Upper lobe of left lung (tissue), 6 donors: ENCODE measurements around the gene UPK1B. TPM values are rescaled to one million over a fixed set of nuclear protein-coding genes. Genes with fewer than 3 reads are reported as not detected.

Experiments
- ATAC-seq, 2 donors: fragments of 200-7000 bp; cut with Tn5 transposase; one replicate each; pipeline ENCODE4 v1.9.1; 2022; ENCODE audit warnings: mild to moderate bottlenecking in 2 of 2, moderate library complexity in 2 of 2; ENCODE audit not compliant: low FRiP score in 2 of 2
- DNase-seq, 2 donors: peaks; one replicate each; pipeline ENCODE4 v3.0.0-alpha.2; 2019 to 2020
- H3K27ac ChIP-seq, 4 donors: fragments of 200-600 bp; sonication (generic); one replicate each; pipeline ENCODE4 v1.5.1; 2016 to 2019
- H3K27me3 ChIP-seq, 4 donors: fragments of 200-600 bp; sonication (generic); one replicate each; pipeline ENCODE4 v1.5.1; 2017 to 2019
- H3K36me3 ChIP-seq, 4 donors: fragments of 200-600 bp; sonication (generic); one replicate each; pipeline ENCODE4 v1.5.1; 2016 to 2019
- H3K4me1 ChIP-seq, 4 donors: fragments of 200-600 bp; sonication (generic); one replicate each; pipeline ENCODE4 v1.5.1; 2018 to 2019
- H3K4me3 ChIP-seq, 4 donors: fragments of 200-600 bp; sonication (generic); one replicate each; pipeline ENCODE4 v1.5.1; 2017 to 2019; ENCODE audit warnings: mild to moderate bottlenecking in 2 of 4, moderate library complexity in 1 of 4
- H3K9me3 ChIP-seq, 4 donors: fragments of 200-600 bp; sonication (generic); one replicate each; pipeline ENCODE4 v1.5.1; 2018 to 2019
- EP300 ChIP-seq, 4 donors: sonication (generic); formaldehyde crosslinking; IDR thresholded peaks; one replicate each; pipeline ENCODE4 v1.5.1; 2017; ENCODE audit warnings: antibody characterized with exemption in 4 of 4, control low read depth in 2 of 4
- POLR2A ChIP-seq, 4 donors: fragments of 450-650 bp; IDR thresholded peaks; one replicate each; pipeline ENCODE4 v1.5.1; 2016 to 2017; ENCODE audit warnings: antibody characterized with exemption in 4 of 4, mild to moderate bottlenecking in 2 of 4
- POLR2AphosphoS5 ChIP-seq, 2 donors: sonication (generic); formaldehyde crosslinking; IDR thresholded peaks; one replicate each; pipeline ENCODE4 v1.5.1; 2017; ENCODE audit warnings: antibody characterized with exemption in 2 of 2
- WGBS, 2 donors: methylation state at CpG; one replicate each; pipeline ENCODE4 v1.1.5; 2017 to 2018; 5-methylcytosine and 5-hydroxymethylcytosine counted together
- total RNA-seq, 6 donors: library from RNA; depleted of rRNA in 4 of 6; stranded (reverse); fragments of >200 nt in 4 of 6; gene quantifications; one replicate each; pipeline versions ENCODE4 v1.1.0 to v1.2.1, GENCODE V29; 2016 to 2021
- TF ChIP-seq, protein P1 (sequence below), 6 experiments: fragments of 450-650 bp in 4 of 6; fragments of 200-600 bp in 2 of 6; sonication (generic) in 2 of 6; IDR thresholded peaks; one replicate each; pipeline ENCODE4 v1.5.1; 2016 to 2019; ENCODE audit warnings: antibody characterized with exemption in 6 of 6
- donor health status: DM: no; HTN: no; CAD: no; lungs with moderate emphysema.
- donor health status: DM: no; HTN: yes; CAD: no; lungs with severe emphysema.

UPK1B gene
- total RNA-seq, 6 donors from 2014 or later, result 0.57 TPM; not detected in 5

DNA sequence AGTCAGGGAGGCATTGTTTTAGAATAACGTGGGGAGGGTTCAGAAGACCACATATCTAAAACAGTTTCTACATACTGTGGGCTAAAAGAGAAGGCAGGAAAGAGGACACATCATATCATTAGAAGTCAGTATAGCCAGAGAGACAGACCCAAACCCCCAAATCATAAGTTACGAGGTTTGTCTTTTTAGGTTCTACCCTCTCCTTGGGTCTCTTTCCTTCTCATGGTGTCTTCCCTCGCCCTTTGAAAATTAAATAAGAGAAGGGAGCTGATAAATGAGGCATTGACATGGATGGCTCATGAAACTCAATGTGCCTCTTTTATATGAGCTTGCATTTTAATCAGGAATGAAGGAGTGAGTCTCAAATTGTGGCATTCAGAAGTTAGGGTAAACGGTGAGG is 3.4 kb downstream of the UPK1B start:
- ATAC-seq, result no peak
- 70 to 78% methylated on average over 4 of the region's 4 CpGs for WGBS, 2 donors
- TF ChIP-seq, protein P1, sequence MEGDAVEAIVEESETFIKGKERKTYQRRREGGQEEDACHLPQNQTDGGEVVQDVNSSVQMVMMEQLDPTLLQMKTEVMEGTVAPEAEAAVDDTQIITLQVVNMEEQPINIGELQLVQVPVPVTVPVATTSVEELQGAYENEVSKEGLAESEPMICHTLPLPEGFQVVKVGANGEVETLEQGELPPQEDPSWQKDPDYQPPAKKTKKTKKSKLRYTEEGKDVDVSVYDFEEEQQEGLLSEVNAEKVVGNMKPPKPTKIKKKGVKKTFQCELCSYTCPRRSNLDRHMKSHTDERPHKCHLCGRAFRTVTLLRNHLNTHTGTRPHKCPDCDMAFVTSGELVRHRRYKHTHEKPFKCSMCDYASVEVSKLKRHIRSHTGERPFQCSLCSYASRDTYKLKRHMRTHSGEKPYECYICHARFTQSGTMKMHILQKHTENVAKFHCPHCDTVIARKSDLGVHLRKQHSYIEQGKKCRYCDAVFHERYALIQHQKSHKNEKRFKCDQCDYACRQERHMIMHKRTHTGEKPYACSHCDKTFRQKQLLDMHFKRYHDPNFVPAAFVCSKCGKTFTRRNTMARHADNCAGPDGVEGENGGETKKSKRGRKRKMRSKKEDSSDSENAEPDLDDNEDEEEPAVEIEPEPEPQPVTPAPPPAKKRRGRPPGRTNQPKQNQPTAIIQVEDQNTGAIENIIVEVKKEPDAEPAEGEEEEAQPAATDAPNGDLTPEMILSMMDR (IDR thresholded peaks at IDR 0.05), result no peak
- TF ChIP-seq POLR2AphosphoS5 (IDR thresholded peaks at IDR 0.05) (no peak), EP300 (IDR thresholded peaks at IDR 0.05) (no peak), POLR2A (IDR thresholded peaks at IDR 0.05) (no peak)

DNA sequence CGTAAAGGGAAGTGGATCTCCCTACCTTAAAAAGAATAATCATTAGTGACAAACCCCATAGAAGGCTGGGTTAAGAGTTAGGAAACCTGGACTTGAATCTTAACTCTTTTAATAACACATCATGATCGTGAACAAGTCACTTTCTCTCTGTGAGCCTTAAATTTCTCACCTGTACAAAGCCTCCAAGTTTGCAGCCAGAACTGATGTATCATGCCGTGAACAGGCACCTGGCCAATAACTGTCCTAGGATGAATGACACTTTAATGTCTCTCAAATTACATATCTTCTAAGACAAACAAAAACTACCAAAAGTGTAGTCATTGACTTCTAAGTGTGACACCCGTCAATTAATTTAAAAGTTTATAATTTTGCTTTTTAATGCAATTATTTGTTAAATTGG is 3.9 kb downstream of the UPK1B start:
- Histone ChIP-seq H3K36me3 (no peaks in the 10 kb centered on the region), H3K27me3 (no peaks in the 10 kb centered on the region), H3K9me3 (no peaks in the 10 kb centered on the region), H3K27ac (no peak overlapping the region), H3K4me1 (no peaks in the 10 kb centered on the region), H3K4me3 (no peak overlapping the region)
- DNase-seq, result no peak
- no peak for TF ChIP-seq EP300 (IDR thresholded peaks at IDR 0.05)
- TF ChIP-seq POLR2AphosphoS5 (IDR thresholded peaks at IDR 0.05), result no peak
- TF ChIP-seq, protein P1 (IDR thresholded peaks at IDR 0.05), result no peak
- no peak for TF ChIP-seq POLR2A (IDR thresholded peaks at IDR 0.05)
- WGBS, 2 donors, result 78 to 79% methylated on average over 4 of the region's 4 CpGs
- no peak for ATAC-seq

More for the DNA sequence above, 3.4 kb downstream of the UPK1B start:
- H3K27ac ChIP-seq, result no peak overlapping the region
- no peaks in the 10 kb centered on the region for H3K4me1 ChIP-seq
- no peak overlapping the region for H3K4me3 ChIP-seq
- no peak for DNase-seq
- no peaks in the 10 kb centered on the region for H3K36me3 ChIP-seq
- no peaks in the 10 kb centered on the region for H3K9me3 ChIP-seq
- H3K27me3 ChIP-seq, result no peaks in the 10 kb centered on the region

DNA sequence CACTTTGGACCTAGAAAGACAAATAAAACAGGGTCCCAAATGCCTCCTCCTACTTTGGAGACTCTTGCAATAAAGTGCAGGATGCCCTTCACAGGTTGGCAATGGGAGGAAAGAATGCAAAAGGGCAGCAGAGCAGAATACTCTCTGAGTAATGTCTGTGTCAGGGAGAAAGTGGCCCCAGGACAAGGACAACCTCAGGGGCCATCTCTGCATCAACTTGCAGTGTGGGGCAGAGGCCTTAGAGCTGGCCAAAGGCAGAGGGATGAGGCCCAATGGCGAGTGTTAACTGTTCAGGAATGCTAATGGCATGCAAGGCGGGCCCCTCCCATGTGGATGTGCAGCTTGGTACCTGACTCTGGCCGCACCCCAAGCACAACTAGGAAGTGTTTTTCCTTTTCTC is 8.4 kb downstream of the UPK1B start:
- WGBS, 2 donors, result 64 to 83% methylated on average over 3 of the region's 3 CpGs
- ATAC-seq, result no peak
- no peak for DNase-seq

DNA sequence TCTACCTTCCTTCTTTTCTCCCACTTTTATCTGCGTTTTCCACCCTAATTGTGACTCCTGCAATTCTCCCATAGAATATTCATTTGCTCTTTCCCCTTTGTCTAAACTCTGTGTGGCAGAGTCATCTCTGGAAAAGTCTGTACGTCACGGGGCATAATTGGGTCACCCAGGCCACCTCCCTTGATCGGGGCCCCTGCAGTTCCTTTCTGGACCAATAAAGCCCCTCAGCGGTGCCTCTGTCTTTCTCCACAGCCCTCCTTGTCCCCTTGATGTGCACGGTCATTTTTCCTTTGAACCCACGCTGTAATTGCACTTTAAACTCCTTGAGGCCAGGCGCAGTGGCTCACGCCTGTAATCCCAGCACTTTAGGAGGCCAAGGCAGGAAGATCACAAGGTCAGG is 10.7 kb downstream of the UPK1B start:
- Histone ChIP-seq H3K4me1 (no peaks in the 10 kb centered on the region), H3K36me3 (no peaks in the 10 kb centered on the region), H3K9me3 (no peaks in the 10 kb centered on the region), H3K27ac (no peak overlapping the region), H3K27me3 (no peaks in the 10 kb centered on the region), H3K4me3 (no peak overlapping the region)
- ATAC-seq (no peak), DNase-seq (no peak)
- 76 to 88% methylated on average over 9 of the region's 9 CpGs for WGBS, 2 donors
- TF ChIP-seq POLR2AphosphoS5 (IDR thresholded peaks at IDR 0.05) (no peak), POLR2A (IDR thresholded peaks at IDR 0.05) (no peak), EP300 (IDR thresholded peaks at IDR 0.05) (no peak)
- TF ChIP-seq, protein P1 (IDR thresholded peaks at IDR 0.05), result no peak

More for the DNA sequence above, 8.4 kb downstream of the UPK1B start:
- Histone ChIP-seq H3K4me3 (no peak overlapping the region), H3K4me1 (no peaks in the 10 kb centered on the region), H3K27ac (no peak overlapping the region), H3K27me3 (no peaks in the 10 kb centered on the region), H3K9me3 (no peaks in the 10 kb centered on the region), H3K36me3 (no peaks in the 10 kb centered on the region)
- TF ChIP-seq EP300 (IDR thresholded peaks at IDR 0.05) (no peak), POLR2AphosphoS5 (IDR thresholded peaks at IDR 0.05) (no peak), POLR2A (IDR thresholded peaks at IDR 0.05) (no peak)
- TF ChIP-seq, protein P1 (IDR thresholded peaks at IDR 0.05), result no peak

DNA sequence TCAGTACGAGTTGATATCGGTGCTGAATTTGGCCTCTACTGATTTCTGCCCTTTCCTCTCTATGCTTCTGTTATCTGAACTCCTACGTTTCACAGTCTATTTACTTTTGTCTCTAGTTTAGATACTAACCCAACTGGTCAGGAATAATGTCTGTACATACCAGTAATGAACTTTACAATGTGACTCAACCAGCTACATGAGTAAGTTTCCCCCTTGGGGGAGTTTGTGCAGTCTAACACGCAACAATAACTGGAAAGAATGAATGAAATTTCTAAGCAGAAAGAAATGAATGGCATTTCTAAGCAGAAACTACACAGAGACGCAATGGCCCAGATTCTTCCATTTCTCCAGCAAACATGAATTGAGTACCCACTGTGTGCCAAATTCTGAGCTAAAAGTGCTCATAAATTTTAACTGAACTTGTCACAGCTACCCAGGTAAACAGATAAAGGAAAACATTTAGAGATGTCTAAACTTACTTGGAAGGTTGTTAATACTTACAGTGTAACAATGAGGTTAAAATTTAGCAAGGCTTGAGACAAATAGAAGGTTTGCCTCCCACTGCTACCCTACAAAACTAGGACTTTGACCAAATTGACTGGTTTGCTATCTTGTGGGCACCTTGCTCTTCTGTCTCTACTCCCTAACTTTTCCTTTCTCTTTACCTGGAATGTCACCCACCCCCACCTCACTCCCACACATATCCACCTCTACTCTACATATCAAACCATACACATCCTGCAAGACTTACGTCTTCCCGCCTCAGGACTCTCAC is 11.6 kb downstream of the UPK1B start:
- DNase-seq, result no peak
- TF ChIP-seq POLR2A (IDR thresholded peaks at IDR 0.05) (no peak), EP300 (IDR thresholded peaks at IDR 0.05) (no peak), POLR2AphosphoS5 (IDR thresholded peaks at IDR 0.05) (no peak)
- TF ChIP-seq, protein P1 (IDR thresholded peaks at IDR 0.05), result no peak
- Histone ChIP-seq H3K9me3 (no peaks in the 10 kb centered on the region), H3K4me1 (no peaks in the 10 kb centered on the region), H3K27me3 (no peaks in the 10 kb centered on the region), H3K27ac (no peak overlapping the region), H3K4me3 (no peak overlapping the region), H3K36me3 (no peaks in the 10 kb centered on the region)
- peak in 1 of 2 donors; percentile 60 for ATAC-seq
- WGBS, 2 donors, result 78 to 85% methylated on average over 7 of the region's 7 CpGs
